Hematopoietic multipotent progenitor cell treated with erythropoietin and hydrocortisone succinate and interleukin-3 and kit ligand, for 17 days (in vitro differentiated cells): Measurements from ENCODE around the gene GGTLC1.
"Not testable (repeated sequence)": the region's sequence is repeated elsewhere in the genome, so short reads cannot be mapped to it uniquely, and the experiment has no call there.

Experiments used
- DNase-seq: peaks from one replicate; pipeline ENCODE4 v3.0.0-alpha.2; 2015; ENCODE audit warnings: low spot score

The GGTLC1 gene

DNA sequence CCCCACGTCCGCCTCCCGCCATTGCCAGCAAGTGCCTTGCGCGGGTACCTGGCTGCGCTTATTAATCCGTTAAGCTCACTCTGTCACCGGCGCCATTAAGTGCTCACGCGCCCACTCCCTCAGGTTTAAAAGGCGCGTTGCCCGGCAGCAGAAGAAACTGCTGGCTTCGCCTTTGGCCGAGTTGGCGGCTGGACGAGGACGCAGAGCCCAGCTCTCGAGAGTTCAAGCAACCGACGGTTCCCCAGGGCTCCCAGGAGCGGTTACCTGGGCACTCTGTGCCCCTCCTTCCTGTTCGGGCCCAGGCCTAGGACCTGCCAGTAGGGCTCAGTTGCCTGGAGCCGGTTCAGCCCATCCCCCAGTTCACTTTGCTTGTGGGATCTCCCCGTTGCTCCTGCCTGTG lies at the start of gene GGTLC1:
Gene GGTLC1 (minus strand): TSS at position 219 of the 400 bp plus-strand sequence. CDS start 2,168 bp downstream, outside the sequence.
- DNase-seq: no peak

DNA sequence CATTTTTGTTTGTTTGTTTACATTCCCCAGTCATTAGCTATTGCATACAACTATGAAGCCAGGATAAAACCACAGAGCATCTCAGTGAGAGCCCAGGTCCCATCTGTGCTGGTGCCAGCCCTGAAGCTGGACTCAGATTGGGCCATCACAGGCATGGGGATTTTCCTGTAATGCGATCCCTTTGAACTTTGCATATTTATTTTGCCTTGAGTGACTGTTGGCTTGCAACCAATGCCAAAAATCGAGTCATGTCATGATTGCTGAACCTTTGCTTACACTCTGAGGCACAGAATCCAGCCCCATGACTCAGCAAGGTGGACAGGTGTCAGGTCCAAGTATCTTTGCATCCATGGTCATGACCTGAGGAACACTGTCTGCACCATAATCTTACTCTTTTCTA lies 46.2 kb upstream of the GGTLC1 start:
- no peak for DNase-seq

DNA sequence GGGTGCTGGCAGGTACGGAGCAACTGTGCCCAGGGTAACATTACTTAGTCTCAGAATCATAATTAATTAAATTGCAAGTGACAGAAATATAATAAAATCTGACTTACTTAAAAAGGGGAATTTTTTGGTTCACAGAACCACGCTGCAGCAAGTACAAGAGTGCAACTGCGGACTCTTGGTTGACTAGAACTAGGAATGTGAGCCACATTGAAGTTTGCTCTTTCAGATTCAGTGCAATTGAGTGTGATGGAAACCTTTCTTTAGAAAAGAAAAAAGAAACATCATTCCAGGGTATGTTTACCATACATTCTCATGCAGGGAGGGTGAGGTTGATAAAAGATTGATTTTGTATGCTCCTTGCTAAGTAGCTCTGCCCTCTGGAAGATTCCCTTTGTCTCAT lies 45.0 kb upstream of the GGTLC1 start:
- DNase-seq: no peak

DNA sequence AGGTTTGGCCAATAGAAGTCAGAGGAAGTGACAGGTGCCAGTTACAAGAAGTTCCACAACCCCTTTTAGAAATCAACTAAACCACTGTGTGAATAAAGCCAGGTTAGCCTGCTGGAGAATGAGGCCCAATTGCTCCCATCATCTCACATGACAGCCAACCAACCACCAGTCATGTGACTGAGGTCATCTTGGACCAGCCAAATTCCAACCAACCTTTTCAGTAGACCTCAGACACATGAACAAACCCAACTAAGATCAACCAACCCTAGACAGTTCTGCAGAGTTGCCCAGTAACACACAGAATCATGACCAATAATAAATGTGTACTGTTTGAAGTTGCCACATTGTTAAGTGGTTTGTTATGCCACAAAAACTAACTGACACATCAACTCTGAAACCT lies 44.6 kb upstream of the GGTLC1 start:
- no peak for DNase-seq

DNA sequence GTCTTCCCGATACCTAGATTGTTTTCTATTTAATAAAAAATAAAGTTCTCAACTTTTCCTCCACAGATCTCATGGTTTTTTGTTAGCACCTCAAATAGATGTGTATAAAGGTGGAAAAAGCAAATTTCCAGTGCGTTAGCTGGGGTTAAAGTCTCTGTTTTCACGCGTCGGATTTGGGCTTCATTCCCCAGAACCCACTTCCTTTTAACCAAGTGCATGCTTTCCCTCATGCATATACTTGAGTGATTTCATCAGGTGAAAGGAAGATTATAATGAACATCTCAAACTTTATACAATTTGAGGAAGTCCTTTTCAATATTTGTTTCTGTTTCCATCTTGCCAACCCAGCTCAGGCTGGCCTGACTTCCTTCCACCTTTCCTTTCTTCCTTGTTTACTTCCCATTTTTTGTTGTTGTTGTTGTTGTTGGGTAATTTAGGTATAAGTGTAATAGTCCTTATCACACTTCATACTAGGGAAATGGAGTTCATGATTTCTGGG lies 43.9 kb upstream of the GGTLC1 start:
- no peak for DNase-seq

DNA sequence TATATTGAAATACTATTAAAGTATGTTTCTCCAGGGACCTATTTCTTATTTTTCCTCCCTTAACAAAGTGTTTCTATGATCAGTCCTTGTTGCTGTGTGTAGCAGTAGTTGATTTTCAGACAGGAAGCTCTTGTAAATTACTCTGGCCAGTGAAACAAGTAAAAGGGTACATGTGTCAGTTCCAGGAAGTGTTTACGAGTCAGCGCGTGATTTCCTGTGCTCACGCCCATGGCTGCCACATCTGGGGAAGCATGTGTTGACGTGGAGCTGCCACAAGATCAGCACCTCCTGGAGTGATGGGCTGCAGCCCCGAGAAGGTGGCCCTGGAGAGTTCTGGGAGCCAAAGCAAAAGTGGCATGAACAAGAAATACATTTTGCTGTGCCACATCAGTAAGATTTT lies 38.6 kb upstream of the GGTLC1 start:
- no peak for DNase-seq

DNA sequence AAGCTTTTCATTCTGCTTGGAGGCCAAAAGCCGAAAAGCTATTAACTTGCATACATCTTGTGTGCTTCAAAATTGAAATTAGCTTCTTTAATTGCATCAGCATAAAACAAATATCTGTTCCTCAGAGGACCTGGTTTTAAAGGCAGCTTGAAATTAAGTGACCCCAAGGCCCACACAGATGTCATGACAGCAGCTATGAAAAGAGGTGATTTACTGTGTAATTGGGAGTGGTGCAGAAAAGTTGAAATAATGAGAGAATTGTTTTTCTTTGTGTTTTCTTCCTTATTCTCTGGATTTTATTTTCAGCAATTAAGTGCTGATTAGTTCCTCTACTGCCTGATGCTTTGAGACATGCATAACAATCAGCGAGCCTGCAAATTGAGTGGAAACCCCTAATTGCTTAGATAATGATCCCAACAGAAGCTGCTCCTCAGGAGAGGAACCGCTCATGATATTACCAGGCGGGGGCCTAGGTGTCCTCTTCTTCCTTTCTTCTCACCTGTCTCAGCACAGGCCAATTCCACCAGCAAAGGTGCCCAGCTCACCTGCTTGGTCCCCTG lies 34.1 kb upstream of the GGTLC1 start:
- DNase-seq: no peak

DNA sequence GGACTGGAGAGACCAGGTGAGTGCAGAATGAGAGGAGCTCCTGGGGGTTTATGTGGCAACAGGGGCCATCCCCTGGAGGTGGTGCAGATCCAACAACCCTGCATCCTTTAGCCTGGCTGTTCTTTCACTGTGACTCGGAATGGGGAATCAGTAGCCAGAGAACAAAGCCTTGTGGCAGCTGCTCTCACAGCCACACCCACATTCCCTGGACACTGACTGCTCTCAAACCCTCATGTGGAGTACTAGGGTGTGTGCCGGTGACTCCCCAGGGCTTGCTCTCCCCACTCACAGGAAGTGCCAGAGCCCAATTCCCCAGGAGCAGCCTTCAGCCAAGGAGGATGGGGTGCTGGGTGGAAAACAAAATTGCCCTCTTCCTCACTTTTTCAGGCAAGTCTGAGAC lies 30.2 kb upstream of the GGTLC1 start:
- no peak for DNase-seq

DNA sequence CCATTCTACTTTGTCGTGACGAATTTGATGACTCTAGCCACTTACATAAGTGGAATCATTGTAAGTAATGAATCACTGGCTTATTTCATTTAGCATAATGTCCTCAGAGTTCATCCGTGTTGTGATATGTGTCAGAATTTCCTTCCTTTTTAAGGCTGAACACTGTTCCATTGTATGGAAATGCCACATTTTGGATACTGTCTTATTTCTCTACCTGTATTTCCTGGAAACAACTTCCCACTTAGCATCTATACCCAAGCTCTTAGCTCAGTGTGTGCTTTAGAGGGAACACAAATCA lies 28.8 kb upstream of the GGTLC1 start:
- DNase-seq: no peak

DNA sequence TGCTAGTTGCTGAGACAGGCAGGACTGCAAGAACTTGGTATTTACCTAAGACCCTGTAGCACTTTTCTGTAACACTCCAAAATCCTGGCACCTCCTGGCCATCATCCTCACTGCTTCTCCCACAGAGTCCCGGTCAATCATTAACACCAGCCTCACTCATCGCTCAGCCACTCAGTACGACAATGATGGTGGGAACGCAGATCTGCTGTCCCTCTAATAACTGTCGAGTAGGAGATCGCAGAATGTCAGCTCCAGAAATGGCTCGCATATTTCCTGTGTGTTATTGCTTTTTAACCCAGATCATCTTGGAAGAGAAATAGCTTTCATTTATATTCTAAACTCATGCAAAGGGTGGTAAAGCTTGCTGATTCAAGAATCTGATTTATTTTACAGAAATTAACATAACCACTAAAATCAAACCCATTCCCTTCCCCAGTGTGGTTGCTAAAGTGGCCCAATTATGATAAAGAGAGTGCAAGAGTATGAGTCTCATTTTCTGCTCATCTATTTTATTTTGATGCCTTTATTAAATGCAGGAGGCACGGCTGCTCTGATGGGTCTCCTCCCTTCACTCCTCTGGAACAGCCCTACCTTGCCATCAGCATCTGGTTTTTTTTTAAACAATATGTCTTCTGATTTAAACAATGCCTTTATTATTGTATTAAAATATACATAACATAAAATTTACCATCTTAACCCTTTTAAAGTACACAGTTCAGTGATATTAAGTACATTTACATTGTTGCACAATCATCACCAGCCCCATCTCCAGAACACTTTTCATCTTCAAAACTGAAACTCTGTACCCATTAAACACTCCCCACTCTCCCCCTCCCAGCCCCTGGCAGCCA lies 28.3 kb upstream of the GGTLC1 start:
- no peak for DNase-seq

DNA sequence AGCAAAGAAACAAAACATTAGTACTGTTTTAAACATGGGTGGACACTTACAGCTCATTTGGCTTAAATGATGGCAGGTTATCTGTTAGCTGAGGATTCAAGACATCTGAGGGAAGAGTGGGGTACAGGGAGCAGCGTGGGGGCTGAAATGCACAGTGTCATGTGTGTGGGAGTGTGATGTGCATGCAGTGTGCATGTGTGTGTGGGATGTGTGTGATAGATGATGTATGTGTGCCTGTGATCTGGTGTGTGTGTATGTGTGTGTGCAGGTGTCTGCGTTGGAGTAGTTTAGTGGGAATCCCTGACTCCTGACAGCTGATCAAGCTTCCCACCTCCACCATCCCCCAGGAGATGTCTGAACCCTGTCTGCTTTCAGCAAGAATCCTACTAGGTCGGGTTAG lies 25.4 kb upstream of the GGTLC1 start:
- no peak for DNase-seq

DNA sequence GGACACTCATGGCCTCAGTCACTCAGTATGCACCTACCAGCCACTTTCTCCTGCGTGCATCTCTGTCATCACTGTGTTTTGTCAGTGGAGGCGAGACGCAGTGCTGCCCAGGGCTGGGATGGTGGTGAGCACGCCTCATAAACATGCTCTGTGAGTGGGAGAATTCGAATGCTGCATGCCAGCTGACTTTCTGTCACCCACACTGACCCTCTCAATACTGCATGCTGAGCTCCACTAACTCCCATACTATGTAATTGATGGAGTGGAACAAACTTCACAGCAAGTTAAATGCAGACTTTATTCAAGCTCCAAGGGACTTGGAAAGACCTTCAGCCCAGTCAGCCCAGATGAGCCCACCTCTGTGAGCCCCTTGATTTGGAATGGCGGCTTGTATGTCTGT lies 22.7 kb upstream of the GGTLC1 start:
- no peak for DNase-seq

DNA sequence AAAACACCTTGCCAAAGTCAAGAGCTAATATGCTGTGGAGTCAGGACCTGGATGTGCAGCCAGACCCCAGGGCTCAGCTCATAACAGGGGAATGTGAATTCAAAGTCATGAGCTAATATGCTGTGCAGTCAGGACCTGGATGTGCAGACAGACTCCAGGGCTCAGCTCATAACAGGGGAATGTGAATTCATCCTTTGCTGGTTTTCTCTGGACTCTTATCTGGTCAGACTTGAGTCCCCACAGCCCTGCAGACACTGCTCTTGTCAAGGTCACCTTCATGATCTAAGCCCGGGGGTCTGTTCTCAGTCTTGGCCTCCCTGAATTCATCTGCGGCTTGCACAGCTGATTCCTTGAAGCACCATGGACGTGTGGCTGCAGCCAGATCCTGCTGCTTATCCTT lies 19.2 kb upstream of the GGTLC1 start:
- DNase-seq: no peak

DNA sequence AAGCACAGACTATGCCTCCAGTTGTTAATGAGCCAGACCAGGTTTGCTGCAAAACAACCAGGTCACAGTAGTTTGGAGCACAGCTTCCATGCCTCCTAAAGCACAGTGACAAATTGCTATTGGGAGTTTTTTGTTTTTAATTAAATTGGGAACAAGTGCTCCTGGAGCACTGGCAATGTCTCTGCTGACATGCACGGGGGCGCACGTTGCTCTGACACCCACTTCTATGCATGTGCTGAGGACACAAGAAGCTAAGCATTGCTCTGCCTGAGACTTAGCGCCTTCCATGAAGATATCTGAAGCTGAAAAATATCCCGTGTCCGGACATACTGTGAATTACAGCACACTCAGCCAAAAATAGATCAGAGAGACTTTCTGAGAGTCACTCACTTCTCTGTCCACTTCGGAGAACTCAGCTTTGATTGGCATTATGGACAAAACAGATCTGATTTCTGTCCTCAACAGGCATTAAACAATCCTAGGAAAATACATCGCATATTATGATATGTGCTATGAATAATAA lies 18.6 kb upstream of the GGTLC1 start:
- no peak for DNase-seq

DNA sequence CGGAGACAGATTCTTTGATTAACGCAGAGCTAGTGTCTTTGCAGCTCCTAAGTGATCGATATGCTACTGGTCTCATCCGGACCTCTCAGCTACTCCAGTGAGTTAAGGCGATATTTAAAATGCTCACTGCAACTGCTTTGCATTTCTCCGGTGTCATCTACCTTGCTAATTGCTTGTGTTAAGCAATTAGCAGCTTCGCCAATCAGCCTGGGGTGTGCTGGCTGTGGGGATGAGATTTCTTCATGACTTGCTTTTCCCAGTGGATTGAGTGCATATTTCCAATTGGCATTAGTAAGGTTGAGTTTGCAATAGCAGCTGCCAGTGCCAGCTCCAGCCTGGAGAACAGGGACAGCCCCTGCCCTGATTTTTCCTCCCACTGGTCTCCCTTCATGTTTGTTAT lies 18.0 kb upstream of the GGTLC1 start:
- no peak for DNase-seq

DNA sequence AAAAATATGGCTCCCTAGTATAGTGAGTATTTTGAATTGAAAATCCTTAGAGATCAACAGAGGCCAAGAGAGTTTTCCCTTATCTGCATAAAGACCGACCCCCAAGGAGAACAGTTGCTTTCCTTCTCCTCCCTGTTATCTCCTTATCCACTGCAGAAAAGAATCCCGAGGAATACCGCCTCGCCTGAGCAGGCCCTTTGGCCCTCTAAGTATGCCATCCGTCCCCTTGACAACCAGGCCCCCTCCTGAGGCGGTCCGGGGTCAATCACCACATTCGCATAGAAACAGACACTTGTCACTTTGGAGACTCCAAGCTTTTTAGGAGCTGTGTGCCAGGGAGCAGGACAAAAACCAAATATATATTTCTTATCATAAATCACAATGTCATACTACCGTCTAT lies 15.9 kb upstream of the GGTLC1 start:
- DNase-seq: no peak

DNA sequence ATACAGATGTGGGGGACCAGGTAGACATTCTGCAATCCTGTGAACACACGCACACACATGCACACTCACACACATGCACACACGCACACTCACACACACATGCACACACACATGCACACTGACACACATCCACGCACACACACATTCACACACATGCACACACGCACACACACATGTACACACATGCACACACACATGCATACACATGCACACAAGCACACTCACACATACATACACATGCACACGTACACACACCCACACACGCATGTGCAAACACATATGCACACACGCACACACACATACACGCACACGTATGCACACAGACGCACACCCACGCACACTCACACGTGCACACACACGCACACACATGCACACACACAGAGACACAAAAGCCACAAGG lies 14.3 kb upstream of the GGTLC1 start:
- DNase-seq: no peak

DNA sequence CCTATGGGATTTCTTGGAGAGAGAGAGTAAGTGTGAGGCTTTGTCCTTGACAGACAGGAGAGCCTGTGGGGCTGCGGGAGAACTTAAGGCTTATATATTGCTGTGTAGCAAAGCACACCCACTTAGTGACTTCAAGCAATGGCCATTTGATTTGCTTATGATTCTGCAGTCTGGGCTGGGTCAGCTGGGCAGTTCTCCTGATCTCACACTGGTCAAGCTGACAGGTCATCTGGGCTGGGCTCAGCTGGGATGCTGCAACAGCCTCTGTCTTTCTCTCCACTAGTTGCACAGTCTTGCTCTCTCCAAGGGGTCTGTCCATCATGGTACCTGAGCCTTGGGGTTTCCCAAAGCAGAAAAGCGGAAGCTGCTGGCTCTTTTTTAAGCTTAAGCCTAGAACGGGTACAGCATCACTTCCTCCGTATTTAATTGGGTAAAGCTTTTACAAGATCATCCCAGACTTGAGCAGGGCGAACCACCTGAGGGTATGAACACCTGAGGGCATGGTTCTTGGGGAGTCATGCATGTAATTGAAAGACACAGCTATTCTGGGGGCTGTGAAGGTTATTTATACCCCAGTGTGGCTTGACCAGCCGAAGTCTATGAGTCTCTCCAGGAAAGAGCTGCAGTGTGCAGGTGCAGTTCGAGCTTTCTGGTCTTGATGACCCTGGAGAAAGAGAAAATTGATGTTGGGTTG lies 13.3 kb upstream of the GGTLC1 start:
- no peak for DNase-seq

DNA sequence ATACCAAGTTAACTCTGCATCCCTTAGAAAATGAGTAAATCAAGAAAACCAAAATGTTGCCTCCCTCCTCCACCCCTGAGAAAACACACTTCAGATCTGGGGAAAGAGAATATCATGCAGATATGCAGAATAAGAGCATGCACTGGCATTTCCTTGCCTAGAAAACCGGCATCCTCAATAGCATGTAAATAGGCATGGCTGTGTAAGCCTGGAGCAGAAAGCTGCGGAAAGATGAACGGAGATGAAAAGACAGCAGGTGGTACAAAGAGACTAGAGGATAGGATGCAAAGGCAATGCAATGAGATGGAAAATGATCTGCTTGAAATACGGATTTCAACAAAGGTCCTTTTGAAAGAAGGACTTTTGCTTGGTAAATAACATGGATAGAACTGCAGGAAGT lies 10.3 kb upstream of the GGTLC1 start:
- no peak for DNase-seq

DNA sequence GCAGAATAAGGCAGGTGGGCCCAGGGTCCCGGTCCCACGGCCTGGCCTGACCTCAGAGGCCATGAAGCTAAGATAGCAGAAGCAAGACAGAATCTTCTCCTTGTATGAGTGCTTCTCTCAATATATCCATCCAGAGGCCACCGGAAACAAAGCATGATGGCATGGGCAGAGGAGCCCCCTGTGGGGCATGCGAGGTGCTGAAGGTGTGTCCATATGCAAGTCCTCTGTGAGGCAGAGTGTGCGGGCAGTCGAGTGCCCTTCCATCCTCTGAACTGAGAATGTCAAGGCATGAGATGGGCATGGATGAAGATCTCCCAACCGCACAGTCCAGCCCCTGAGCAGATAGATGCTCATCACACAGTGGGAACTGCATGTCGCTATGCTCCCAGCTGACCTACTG lies 9.8 kb upstream of the GGTLC1 start:
- DNase-seq: no peak

DNA sequence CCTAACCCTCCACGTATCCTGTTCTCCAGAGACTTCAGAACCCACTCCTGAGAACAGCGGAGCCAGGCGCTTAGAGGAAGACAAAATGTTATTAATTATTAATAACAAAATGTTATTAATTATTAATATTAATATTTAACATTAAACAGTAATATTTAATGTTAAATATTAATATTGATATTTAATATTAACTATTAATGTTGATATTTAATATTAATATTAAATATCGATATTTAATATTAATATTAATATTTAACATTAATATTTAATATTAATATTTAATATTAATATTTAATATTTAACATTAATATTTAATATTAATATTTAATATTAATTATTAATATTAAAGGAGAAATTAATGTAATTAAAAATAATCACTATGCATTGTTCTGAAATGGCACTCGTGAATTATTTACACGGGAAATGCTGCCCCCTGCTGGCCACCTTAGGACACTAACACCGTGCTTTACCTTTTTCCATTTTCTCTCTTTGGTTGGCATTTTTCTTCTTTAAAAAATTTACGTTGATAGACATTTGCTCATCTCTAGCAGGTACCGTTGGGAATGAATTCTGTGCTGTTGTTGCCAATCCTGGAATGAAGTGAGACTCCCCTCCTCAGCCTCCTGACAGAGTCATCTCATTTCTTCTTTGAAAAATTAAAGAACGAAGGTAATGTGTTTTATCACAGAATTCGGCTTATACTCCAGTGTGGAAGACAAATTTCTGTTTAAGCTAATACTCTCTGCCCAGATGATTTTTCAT lies 7.5 kb upstream of the GGTLC1 start:
- peak; percentile 59 for DNase-seq

DNA sequence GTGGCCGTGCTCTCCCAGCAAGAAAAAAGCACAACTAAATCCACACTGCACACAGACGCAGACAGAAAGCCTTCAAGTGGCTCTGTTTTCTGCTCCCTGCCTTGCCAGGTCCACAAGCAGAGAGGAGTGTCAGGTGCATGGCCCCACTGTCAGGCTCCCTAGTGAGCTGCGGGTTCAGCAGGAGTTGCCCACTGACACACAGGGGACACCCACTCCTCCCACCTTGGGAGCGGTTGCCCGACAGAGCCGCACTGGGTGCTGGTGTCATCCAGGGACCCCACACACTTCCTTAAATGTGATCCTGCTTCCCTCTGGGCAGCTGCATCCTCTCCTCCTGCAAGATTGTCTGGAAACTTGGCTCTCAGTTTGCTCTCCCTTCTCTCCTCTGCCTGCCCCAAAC lies 6.7 kb upstream of the GGTLC1 start:
- DNase-seq: not testable (repeated sequence)
